ENCODE data around the gene LMBR1.
"Not testable (repeated sequence)": the region's sequence is repeated elsewhere in the genome, so short reads cannot be mapped to it uniquely, and the experiment has no call there.

Gene LMBR1

GRCh38 chr7:156854654-156855053, 38.3 kb downstream of the LMBR1 start:
- no peaks in the 10 kb centered on the region for H3K27me3 ChIP-seq (ENCODE audit: control insufficient read depth, low read length)
- H4K20me1 ChIP-seq (ENCODE audit: control insufficient read depth, insufficient read depth, low read depth, low read length): no peaks in the 10 kb centered on the region
- peaks cover 100% of the 10 kb centered on the region for H3K79me2 ChIP-seq (ENCODE audit: control insufficient read depth, low read length)
- H3K36me3 ChIP-seq (ENCODE audit: control insufficient read depth, low read length): peaks cover 27% of the 10 kb centered on the region
- H3K9me2 ChIP-seq (replicated peaks; ENCODE audit: control insufficient read depth, low read length): no peaks in the 10 kb centered on the region
- TF ChIP-seq CTCF (IDR thresholded peaks at IDR 0.05; ENCODE audit: low read depth, low read length, poor library complexity, severe bottlenecking) (no peak), EZH2phosphoT487 (IDR thresholded peaks at IDR 0.05; ENCODE audit: borderline replicate concordance, low read length) (no peak)
- no peak overlapping the region for H3K4me2 ChIP-seq (ENCODE audit: low read length)
- H3K27ac ChIP-seq (ENCODE audit: low read depth, low read length): no peak overlapping the region
- H3K4me1 ChIP-seq (ENCODE audit: control insufficient read depth, low read length): no peaks in the 10 kb centered on the region
- peaks cover 11% of the 10 kb centered on the region; the same call in 1 of the 2 replicates for H3K9me3 ChIP-seq (ENCODE audit: control insufficient read depth, insufficient read depth, low read length)
- H3K4me3 ChIP-seq (ENCODE audit: low read length): no peak overlapping the region
- no peaks in the 10 kb centered on the region for H3F3A ChIP-seq (ENCODE audit: control insufficient read depth, insufficient read depth)

- TF ChIP-seq CTCF (IDR thresholded peaks at IDR 0.05; ENCODE audit: low read depth, low read length, poor library complexity, severe bottlenecking): no peak
- TF ChIP-seq EZH2phosphoT487 (IDR thresholded peaks at IDR 0.05; ENCODE audit: borderline replicate concordance, low read length): no peak
- Histone ChIP-seq H3K4me1 (ENCODE audit: control insufficient read depth, low read length) (no peaks in the 10 kb centered on the region), H4K20me1 (ENCODE audit: control insufficient read depth, insufficient read depth, low read depth, low read length) (no peaks in the 10 kb centered on the region; the same call in 1 of the 2 replicates), H3K27ac (ENCODE audit: low read depth, low read length) (no peak overlapping the region), H3K79me2 (ENCODE audit: control insufficient read depth, low read length) (peaks cover 100% of the 10 kb centered on the region), H3K4me3 (ENCODE audit: low read length) (no peak overlapping the region), H3K27me3 (ENCODE audit: control insufficient read depth, low read length) (no peaks in the 10 kb centered on the region), H3K9me2 (replicated peaks; ENCODE audit: control insufficient read depth, low read length) (no peaks in the 10 kb centered on the region), H3F3A (ENCODE audit: control insufficient read depth, insufficient read depth) (no peaks in the 10 kb centered on the region), H3K9me3 (ENCODE audit: control insufficient read depth, insufficient read depth, low read length) (no peaks in the 10 kb centered on the region), H3K36me3 (ENCODE audit: control insufficient read depth, low read length) (peaks cover 8% of the 10 kb centered on the region; the same call in 1 of the 2 replicates), H3K4me2 (ENCODE audit: low read length) (no peak overlapping the region)
Observed at GRCh38 chr7:156848979-156849378, 44.0 kb downstream of the LMBR1 start.

- H3K4me2 ChIP-seq (ENCODE audit: low read length): no peak overlapping the region
- H3K79me2 ChIP-seq (ENCODE audit: control insufficient read depth, low read length): peaks cover 98% of the 10 kb centered on the region
- no peaks in the 10 kb centered on the region for H3K4me1 ChIP-seq (ENCODE audit: control insufficient read depth, low read length)
- H3K4me3 ChIP-seq (ENCODE audit: low read length): no peak overlapping the region
- H3K9me3 ChIP-seq (ENCODE audit: control insufficient read depth, insufficient read depth, low read length): no peaks in the 10 kb centered on the region
- H3K27me3 ChIP-seq (ENCODE audit: control insufficient read depth, low read length): no peaks in the 10 kb centered on the region
- no peaks in the 10 kb centered on the region for H3F3A ChIP-seq (ENCODE audit: control insufficient read depth, insufficient read depth)
- H3K36me3 ChIP-seq (ENCODE audit: control insufficient read depth, low read length): peaks cover 6% of the 10 kb centered on the region; the same call in 1 of the 2 replicates
- TF ChIP-seq CTCF (IDR thresholded peaks at IDR 0.05; ENCODE audit: low read depth, low read length, poor library complexity, severe bottlenecking): no peak
- no peak for TF ChIP-seq EZH2phosphoT487 (IDR thresholded peaks at IDR 0.05; ENCODE audit: borderline replicate concordance, low read length)
- no peaks in the 10 kb centered on the region for H3K9me2 ChIP-seq (replicated peaks; ENCODE audit: control insufficient read depth, low read length)
- H4K20me1 ChIP-seq (ENCODE audit: control insufficient read depth, insufficient read depth, low read depth, low read length): no peaks in the 10 kb centered on the region; the same call in 1 of the 2 replicates
- no peak overlapping the region for H3K27ac ChIP-seq (ENCODE audit: low read depth, low read length)
Observed at GRCh38 chr7:156845379-156846101, 47.4 kb downstream of the LMBR1 start.

- H3K4me2 ChIP-seq (ENCODE audit: low read length); H4K20me1 ChIP-seq (ENCODE audit: control insufficient read depth, insufficient read depth, low read depth, low read length): not testable (repeated sequence)
- peaks cover 96% of the 10 kb centered on the region for H3K79me2 ChIP-seq (ENCODE audit: control insufficient read depth, low read length)
Observed at GRCh38 chr7:156843582-156843981, 49.4 kb downstream of the LMBR1 start.

More at GRCh38 chr7:156843582-156843981, 49.4 kb downstream of the LMBR1 start:
- not testable (repeated sequence) for H3K27me3 ChIP-seq (ENCODE audit: control insufficient read depth, low read length); H3K4me3 ChIP-seq (ENCODE audit: low read length); H3K9me3 ChIP-seq (ENCODE audit: control insufficient read depth, insufficient read depth, low read length); H3F3A ChIP-seq (ENCODE audit: control insufficient read depth, insufficient read depth); H3K27ac ChIP-seq (ENCODE audit: low read depth, low read length); H3K36me3 ChIP-seq (ENCODE audit: control insufficient read depth, low read length); H3K9me2 ChIP-seq (replicated peaks; ENCODE audit: control insufficient read depth, low read length)
- peaks cover 16% of the 10 kb centered on the region for H3K4me1 ChIP-seq (ENCODE audit: control insufficient read depth, low read length)

Measured in DOHH2 (cell line).